BE2C (cell line): ENCODE data around the gene TMC3.

Experiments used
- DNase-seq: peaks from one replicate; pipeline ENCODE4 v3.0.0-alpha.2; 2020
- H3K27me3 ChIP-seq: fragments of 250-450 bp; sonication (Bioruptor Pico); 2 replicates; pipeline ENCODE4 v1.5.1; 2020; ENCODE audit warnings: mild to moderate bottlenecking
- H3K36me3 ChIP-seq: fragments of 250-450 bp; sonication (Bioruptor Pico); 2 replicates; pipeline ENCODE4 v1.5.1; 2020; ENCODE audit warnings: mild to moderate bottlenecking
- H3K4me1 ChIP-seq: fragments of 250-450 bp; sonication (Bioruptor Pico); 2 replicates; pipeline ENCODE4 v1.5.1; 2020
- H3K4me3 ChIP-seq: 2 replicates; pipeline ENCODE4 v1.5.1; 2011; ENCODE audit warnings: low read depth, low read length
- H3K9me3 ChIP-seq: fragments of 250-450 bp; sonication (Bioruptor Pico); 2 replicates; pipeline ENCODE4 v1.5.1; 2020
- CTCF ChIP-seq: IDR thresholded peaks from 2 replicates; pipeline ENCODE4 v1.5.1; 2012; ENCODE audit warnings: mild to moderate bottlenecking, low read depth, low read length

The TMC3 gene

DNA sequence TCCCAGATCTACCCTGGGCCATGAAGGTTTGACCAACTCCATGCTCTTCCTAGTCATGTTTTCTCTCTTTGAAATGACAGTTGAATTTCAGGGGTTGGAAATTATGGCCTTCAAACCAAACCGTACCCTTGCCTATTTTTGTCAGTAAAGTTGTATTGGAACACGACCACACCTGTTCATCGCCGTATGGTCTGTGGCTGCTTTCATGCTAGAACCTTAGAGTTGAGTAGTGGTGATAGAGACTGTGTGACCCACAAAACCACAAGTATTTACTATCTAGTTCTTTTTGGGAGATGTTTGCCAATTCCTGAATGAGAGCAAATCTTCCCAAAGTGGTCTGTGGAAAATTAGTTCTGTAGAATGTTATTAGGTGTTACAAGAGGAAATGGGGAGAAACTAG lies 26.1 kb downstream of the TMC3 start:
- no peak for DNase-seq
- Histone ChIP-seq H3K9me3 (no peaks in the 10 kb centered on the region; the same call in 1 of the 2 replicates), H3K36me3 (no peaks in the 10 kb centered on the region), H3K27me3 (no peaks in the 10 kb centered on the region), H3K4me1 (no peaks in the 10 kb centered on the region), H3K4me3 (no peak overlapping the region)
- no peak for TF ChIP-seq CTCF

DNA sequence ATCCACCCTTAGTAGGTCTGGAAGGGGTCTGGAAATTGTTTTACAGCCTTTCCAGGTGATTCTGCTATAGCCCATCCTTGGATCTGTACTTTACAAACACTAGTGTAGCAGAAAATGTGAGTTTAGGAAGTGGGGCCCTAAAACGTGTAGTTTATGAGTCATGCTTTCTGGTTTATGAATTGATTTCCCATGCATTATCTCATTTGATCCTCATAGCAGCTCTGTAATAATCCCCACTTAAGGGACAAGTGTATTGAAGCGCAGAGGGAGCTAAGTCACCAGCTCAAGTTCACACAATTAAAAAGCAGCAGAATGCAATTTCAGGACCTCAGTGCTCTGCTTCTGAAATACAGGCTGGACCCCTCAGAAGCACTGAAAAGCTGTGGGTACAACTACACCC lies 27.4 kb downstream of the TMC3 start:
- no peak overlapping the region for H3K4me3 ChIP-seq
- no peaks in the 10 kb centered on the region for H3K4me1 ChIP-seq
- no peak for DNase-seq
- H3K9me3 ChIP-seq = no peaks in the 10 kb centered on the region; the same call in 1 of the 2 replicates
- 0 out of 2 replicates have a peak, but pooled peaks cover 3% of the 10 kb centered on the region for H3K27me3 ChIP-seq
- no peaks in the 10 kb centered on the region for H3K36me3 ChIP-seq
- no peak for TF ChIP-seq CTCF

- no peaks in the 10 kb centered on the region; the same call in 1 of the 2 replicates for H3K9me3 ChIP-seq
- H3K4me3 ChIP-seq = no peak overlapping the region
- no peak for DNase-seq
- H3K4me1 ChIP-seq = no peaks in the 10 kb centered on the region
- 0 out of 2 replicates have a peak, but pooled peaks cover 3% of the 10 kb centered on the region for H3K27me3 ChIP-seq
- no peak for TF ChIP-seq CTCF
- H3K36me3 ChIP-seq = no peaks in the 10 kb centered on the region
These were observed 30.6 kb downstream of the TMC3 start for GRCh38 chr15:81343371-81343770.

- no peak for TF ChIP-seq CTCF
- 0 out of 2 replicates have a peak, but pooled peaks cover 3% of the 10 kb centered on the region for H3K27me3 ChIP-seq
- DNase-seq = no peak
These were observed 32.7 kb downstream of the TMC3 start for GRCh38 chr15:81341351-81341750.

GRCh38 chr15:81339851-81340250 lies 34.2 kb downstream of the TMC3 start:
- H3K9me3 ChIP-seq = no peaks in the 10 kb centered on the region
- H3K36me3 ChIP-seq = no peaks in the 10 kb centered on the region
- H3K27me3 ChIP-seq = 0 out of 2 replicates have a peak, but pooled peaks cover 3% of the 10 kb centered on the region
- no peak for TF ChIP-seq CTCF
- no peaks in the 10 kb centered on the region; the same call in 1 of the 2 replicates for H3K4me1 ChIP-seq
- H3K4me3 ChIP-seq = no peak overlapping the region
- DNase-seq = no peak

More at GRCh38 chr15:81341351-81341750, 32.7 kb downstream of the TMC3 start:
- Histone ChIP-seq H3K9me3 (no peaks in the 10 kb centered on the region; the same call in 1 of the 2 replicates), H3K4me3 (no peak overlapping the region), H3K4me1 (no peaks in the 10 kb centered on the region), H3K36me3 (no peaks in the 10 kb centered on the region)

GRCh38 chr15:81339321-81339720 lies 34.7 kb downstream of the TMC3 start:
- TF ChIP-seq CTCF = no peak
- Histone ChIP-seq H3K9me3 (no peaks in the 10 kb centered on the region), H3K27me3 (0 out of 2 replicates have a peak, but pooled peaks cover 3% of the 10 kb centered on the region), H3K4me1 (no peaks in the 10 kb centered on the region; the same call in 1 of the 2 replicates), H3K36me3 (no peaks in the 10 kb centered on the region), H3K4me3 (no peak overlapping the region)
- no peak for DNase-seq
